Measurements from ENCODE around the gene SMAD5. TPM values are rescaled to one million over a fixed set of nuclear protein-coding genes. Genes with fewer than 3 reads are reported as not detected.

Gene SMAD5
- total and polyA plus RNA-seq, 7 donors = 9.2 to 49.6 (median 35.8) TPM

- no peak overlapping the region for H3K27ac ChIP-seq
- H3K9me3 ChIP-seq = no peaks in the 10 kb centered on the region
- intact Hi-C loops (cut with DNase I) = no loop called here
- no peak for DNase-seq
- H3K4me1 ChIP-seq = peaks cover 9% of the 10 kb centered on the region
- peaks cover 0 to 23% (median 0%) of the 10 kb centered on the region in 3 donors for H3K27me3 ChIP-seq (ENCODE audit: insufficient read depth in 3 of 3, low read length in 2 of 3)
- peaks cover 3 to 25% of the 10 kb centered on the region in 2 donors for H3K36me3 ChIP-seq (ENCODE audit: insufficient read depth in 1 of 2, low read depth in 1 of 2)
- no peak overlapping the region for H3K4me3 ChIP-seq
- no peak for TF ChIP-seq CTCF (IDR thresholded peaks at IDR 0.05)
- WGBS, 3 donors = 25 to 36% (median 32%) methylated on average over 5 of the region's 5 CpGs
- ATAC-seq = no peak
Measured at GRCh38 chr5:136190091-136190720, 57.6 kb downstream of the SMAD5 start.

- no peaks in the 10 kb centered on the region for H3K9me3 ChIP-seq
- intact Hi-C loops (cut with DNase I) = no loop called here
- WGBS, 3 donors = 9 to 21% (median 21%) methylated on average over 1 of the region's 1 CpG
- ATAC-seq (no peak), DNase-seq (no peak)
- H3K27ac ChIP-seq = no peak overlapping the region
- no peak for TF ChIP-seq CTCF (IDR thresholded peaks at IDR 0.05)
- H3K27me3 ChIP-seq (ENCODE audit: insufficient read depth in 3 of 3, low read length in 2 of 3) = peaks cover 0 to 23% (median 0%) of the 10 kb centered on the region in 3 donors
- H3K36me3 ChIP-seq (ENCODE audit: insufficient read depth in 1 of 2, low read depth in 1 of 2) = peaks cover 3 to 25% of the 10 kb centered on the region in 2 donors
- no peak overlapping the region for H3K4me3 ChIP-seq
- H3K4me1 ChIP-seq = peaks cover 9% of the 10 kb centered on the region
Measured at GRCh38 chr5:136190904-136191303, 58.3 kb downstream of the SMAD5 start.

GRCh38 chr5:136191304-136192014 is 58.8 kb downstream of the SMAD5 start:
- peak in 2 of 4 donors; percentile 28 to 30 for ATAC-seq
- H3K4me3 ChIP-seq = peak overlapping the region; percentile 61
- WGBS, 3 donors = 14 to 17% (median 16%) methylated on average over 44 of the region's 44 CpGs
- H3K9me3 ChIP-seq = no peaks in the 10 kb centered on the region
- peaks cover 0 to 23% (median 0%) of the 10 kb centered on the region in 3 donors for H3K27me3 ChIP-seq (ENCODE audit: insufficient read depth in 3 of 3, low read length in 2 of 3)
- TF ChIP-seq CTCF (IDR thresholded peaks at IDR 0.05) = no peak
- no peak overlapping the region for H3K27ac ChIP-seq
- intact Hi-C loops (cut with DNase I) = no loop called here
- peaks cover 9% of the 10 kb centered on the region for H3K4me1 ChIP-seq
- no peak for DNase-seq
- peaks cover 3 to 21% of the 10 kb centered on the region in 2 donors for H3K36me3 ChIP-seq (ENCODE audit: insufficient read depth in 1 of 2, low read depth in 1 of 2)

GRCh38 chr5:136192015-136192525 is 59.4 kb downstream of the SMAD5 start:
- Histone ChIP-seq H3K27me3 (ENCODE audit: insufficient read depth in 3 of 3, low read length in 2 of 3) (peaks cover 0 to 23% (median 0%) of the 10 kb centered on the region in 3 donors), H3K4me3 (peak overlapping the region; percentile 61), H3K9me3 (no peaks in the 10 kb centered on the region), H3K36me3 (ENCODE audit: insufficient read depth in 1 of 2, low read depth in 1 of 2) (peaks cover 3 to 15% of the 10 kb centered on the region in 2 donors), H3K27ac (no peak overlapping the region), H3K4me1 (peaks cover 9% of the 10 kb centered on the region)
- WGBS, 3 donors = 0 to 1% (median 1%) methylated on average over 42 to 56 of the region's 56 CpGs
- TF ChIP-seq CTCF (IDR thresholded peaks at IDR 0.05) = no peak
- no peak for DNase-seq
- ATAC-seq = peak; percentile 45 to 62 (median 60)
- intact Hi-C loops (cut with DNase I) = no loop called here

Measured in psoas muscle (tissue), 8 donors.